SK-N-SH treated with all-trans-retinoic acid at 6 μM for 48 hours (cell line): ENCODE data around the gene UNC5B.

ENCODE experiments used
- CSDC2 ChIP-seq: fragments of 250-450 bp; sonication (Bioruptor Pico); IDR thresholded peaks from 2 replicates; pipeline ENCODE4 v1.5.0; 2020; ENCODE audit warnings: mild to moderate bottlenecking, moderate library complexity
- ESRRG ChIP-seq: fragments of 250-450 bp; sonication (Bioruptor Pico); IDR thresholded peaks from 2 replicates; pipeline ENCODE4 v1.6.1; 2021; ENCODE audit warnings: mild to moderate bottlenecking
- GLIS3 ChIP-seq: fragments of 250-450 bp; sonication (Bioruptor Pico); IDR thresholded peaks from 2 replicates; pipeline ENCODE4 v1.5.0; 2020; ENCODE audit warnings: mild to moderate bottlenecking, moderate library complexity
- OSR1 ChIP-seq: fragments of 250-450 bp; sonication (Bioruptor Pico); IDR thresholded peaks from 2 replicates; pipeline ENCODE4 v1.8.0; 2022; ENCODE audit warnings: moderate library complexity, mild to moderate bottlenecking, inconsistent platforms
- RARB ChIP-seq: fragments of 250-450 bp; sonication (Bioruptor Pico); IDR thresholded peaks from 2 replicates; pipeline ENCODE4 v1.8.0; 2021; ENCODE audit warnings: mild to moderate bottlenecking, moderate library complexity
- SNAI2 ChIP-seq: fragments of 250-450 bp; sonication (Bioruptor Pico); IDR thresholded peaks from 2 replicates; pipeline ENCODE4 v1.5.0; 2020; ENCODE audit warnings: mild to moderate bottlenecking, moderate library complexity
- ZC3H10 ChIP-seq: fragments of 250-450 bp; sonication (Bioruptor Pico); IDR thresholded peaks from 2 replicates; pipeline ENCODE4 v1.5.1; 2021; ENCODE audit warnings: mild to moderate bottlenecking, moderate library complexity
- ZFP30 ChIP-seq: fragments of 450-650 bp; formaldehyde crosslinking; IDR thresholded peaks from 2 replicates; pipeline ENCODE4 v1.5.0; 2022; ENCODE audit warnings: mild to moderate bottlenecking, moderate library complexity
- ZNF565 ChIP-seq: fragments of 450-650 bp; formaldehyde crosslinking; conservative IDR thresholded peaks from 2 replicates; pipeline ENCODE4 v1.5.0; 2020; ENCODE audit warnings: low read depth, mild to moderate bottlenecking, moderate library complexity
- ZNF70 ChIP-seq: fragments of 450-650 bp; formaldehyde crosslinking; IDR thresholded peaks from 2 replicates; pipeline ENCODE4 v1.5.0; 2020; ENCODE audit warnings: mild to moderate bottlenecking, moderate library complexity
- ZNF8 ChIP-seq: fragments of 450-650 bp; formaldehyde crosslinking; IDR thresholded peaks from 2 replicates; pipeline ENCODE4 v1.5.0; 2020; ENCODE audit warnings: mild to moderate bottlenecking, moderate library complexity
- TF ChIP-seq, protein P1 (sequence below): fragments of 250-450 bp; sonication (Bioruptor Pico); IDR thresholded peaks from 2 replicates; pipeline ENCODE4 v1.8.0; 2020; ENCODE audit warnings: mild to moderate bottlenecking, moderate library complexity, borderline replicate concordance
- TF ChIP-seq, protein P2 (sequence below): fragments of 250-450 bp; sonication (Bioruptor Pico); IDR thresholded peaks from 2 replicates; pipeline ENCODE4 v1.5.1; 2020; ENCODE audit warnings: low read depth, mild to moderate bottlenecking, moderate library complexity
- TF ChIP-seq, protein P3 (sequence below): fragments of 250-450 bp; sonication (Bioruptor Pico); IDR thresholded peaks from 2 replicates; pipeline ENCODE4 v1.8.0; 2021; ENCODE audit warnings: low read depth, mild to moderate bottlenecking, moderate library complexity, borderline replicate concordance

DNA sequence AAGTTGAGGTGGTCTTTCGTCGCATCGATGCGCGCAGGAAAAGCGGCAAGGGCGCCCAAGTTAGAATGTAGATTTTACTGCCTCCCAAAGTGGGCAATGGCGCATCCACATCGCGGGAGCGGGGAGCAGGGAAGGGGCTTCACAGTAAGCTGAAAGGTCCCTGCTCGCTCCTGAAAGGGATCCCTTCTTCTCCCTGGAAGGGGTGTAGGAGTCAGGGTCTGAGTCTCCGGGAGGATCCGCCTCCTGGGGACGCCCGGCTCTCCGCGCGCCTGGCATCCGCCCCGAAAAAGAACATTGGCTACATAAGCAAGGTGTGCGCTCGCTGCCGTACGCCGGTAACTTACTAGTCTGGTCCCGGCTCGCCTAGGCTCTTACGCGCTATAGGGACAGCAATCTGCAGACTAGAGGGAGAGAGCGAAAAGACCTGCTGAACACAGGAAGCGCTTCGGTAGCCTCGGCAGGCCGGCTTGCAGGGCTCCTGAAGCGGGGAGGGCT, 804 bp downstream of the UNC5B start:
- TF ChIP-seq SNAI2 (CRISPR knock-in tag): no peak
- no peak for TF ChIP-seq CSDC2 (CRISPR knock-in tag)
- TF ChIP-seq ESRRG (CRISPR knock-in tag): no peak
- no peak for TF ChIP-seq ZC3H10
- TF ChIP-seq OSR1 (CRISPR knock-in tag): no peak
- TF ChIP-seq, protein P1, sequence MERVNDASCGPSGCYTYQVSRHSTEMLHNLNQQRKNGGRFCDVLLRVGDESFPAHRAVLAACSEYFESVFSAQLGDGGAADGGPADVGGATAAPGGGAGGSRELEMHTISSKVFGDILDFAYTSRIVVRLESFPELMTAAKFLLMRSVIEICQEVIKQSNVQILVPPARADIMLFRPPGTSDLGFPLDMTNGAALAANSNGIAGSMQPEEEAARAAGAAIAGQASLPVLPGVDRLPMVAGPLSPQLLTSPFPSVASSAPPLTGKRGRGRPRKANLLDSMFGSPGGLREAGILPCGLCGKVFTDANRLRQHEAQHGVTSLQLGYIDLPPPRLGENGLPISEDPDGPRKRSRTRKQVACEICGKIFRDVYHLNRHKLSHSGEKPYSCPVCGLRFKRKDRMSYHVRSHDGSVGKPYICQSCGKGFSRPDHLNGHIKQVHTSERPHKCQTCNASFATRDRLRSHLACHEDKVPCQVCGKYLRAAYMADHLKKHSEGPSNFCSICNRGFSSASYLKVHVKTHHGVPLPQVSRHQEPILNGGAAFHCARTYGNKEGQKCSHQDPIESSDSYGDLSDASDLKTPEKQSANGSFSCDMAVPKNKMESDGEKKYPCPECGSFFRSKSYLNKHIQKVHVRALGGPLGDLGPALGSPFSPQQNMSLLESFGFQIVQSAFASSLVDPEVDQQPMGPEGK: no peak
- TF ChIP-seq ZNF565: no peak
- TF ChIP-seq ZNF70 (CRISPR knock-in tag): no peak
- TF ChIP-seq, protein P2, sequence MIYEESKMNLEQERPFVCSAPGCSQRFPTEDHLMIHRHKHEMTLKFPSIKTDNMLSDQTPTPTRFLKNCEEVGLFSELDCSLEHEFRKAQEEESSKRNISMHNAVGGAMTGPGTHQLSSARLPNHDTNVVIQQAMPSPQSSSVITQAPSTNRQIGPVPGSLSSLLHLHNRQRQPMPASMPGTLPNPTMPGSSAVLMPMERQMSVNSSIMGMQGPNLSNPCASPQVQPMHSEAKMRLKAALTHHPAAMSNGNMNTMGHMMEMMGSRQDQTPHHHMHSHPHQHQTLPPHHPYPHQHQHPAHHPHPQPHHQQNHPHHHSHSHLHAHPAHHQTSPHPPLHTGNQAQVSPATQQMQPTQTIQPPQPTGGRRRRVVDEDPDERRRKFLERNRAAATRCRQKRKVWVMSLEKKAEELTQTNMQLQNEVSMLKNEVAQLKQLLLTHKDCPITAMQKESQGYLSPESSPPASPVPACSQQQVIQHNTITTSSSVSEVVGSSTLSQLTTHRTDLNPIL (CRISPR knock-in tag): no peak
- TF ChIP-seq ZFP30 (CRISPR knock-in tag): no peak
- no peak for TF ChIP-seq ZNF8 (CRISPR knock-in tag)
- TF ChIP-seq RARB (CRISPR knock-in tag): no peak
- no peak for TF ChIP-seq GLIS3 (CRISPR knock-in tag)
- TF ChIP-seq, protein P3, sequence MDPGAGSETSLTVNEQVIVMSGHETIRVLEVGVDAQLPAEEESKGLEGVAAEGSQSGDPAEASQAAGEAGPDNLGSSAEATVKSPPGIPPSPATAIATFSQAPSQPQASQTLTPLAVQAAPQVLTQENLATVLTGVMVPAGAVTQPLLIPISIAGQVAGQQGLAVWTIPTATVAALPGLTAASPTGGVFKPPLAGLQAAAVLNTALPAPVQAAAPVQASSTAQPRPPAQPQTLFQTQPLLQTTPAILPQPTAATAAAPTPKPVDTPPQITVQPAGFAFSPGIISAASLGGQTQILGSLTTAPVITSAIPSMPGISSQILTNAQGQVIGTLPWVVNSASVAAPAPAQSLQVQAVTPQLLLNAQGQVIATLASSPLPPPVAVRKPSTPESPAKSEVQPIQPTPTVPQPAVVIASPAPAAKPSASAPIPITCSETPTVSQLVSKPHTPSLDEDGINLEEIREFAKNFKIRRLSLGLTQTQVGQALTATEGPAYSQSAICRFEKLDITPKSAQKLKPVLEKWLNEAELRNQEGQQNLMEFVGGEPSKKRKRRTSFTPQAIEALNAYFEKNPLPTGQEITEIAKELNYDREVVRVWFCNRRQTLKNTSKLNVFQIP (CRISPR knock-in tag): no peak
